Measurements from ENCODE around the gene AGBL5. TPM values are rescaled to one million over a fixed set of nuclear protein-coding genes. Genes with fewer than 3 reads are reported as not detected.

The AGBL5 gene
- total and polyA plus RNA-seq, 9 of the 15 experiments (the other 6 are each of a cell fraction or from before 2014, with no cell fraction given) = 3.3 to 52.7 (median 26.2) TPM

- TF ChIP-seq TCF3 (CRISPR knock-in tag; IDR thresholded peaks at IDR 0.05) (peak; percentile 82), ZNF124 (CRISPR knock-in tag; IDR thresholded peaks at IDR 0.05) (no peak), ZNF644 (tag; IDR thresholded peaks at IDR 0.05; ENCODE audit: low read depth) (no peak; the same call in 1 of the 2 replicates), GTF3C2 (IDR thresholded peaks at IDR 0.05; ENCODE audit: borderline replicate concordance, extremely low read depth, insufficient read length) (no peak), FOXK2 (conservative IDR thresholded peaks at IDR 0.05 in 1 of 2, IDR thresholded peaks at IDR 0.05 in 1 of 2; ENCODE audit: low read depth in 2 of 2) (peak; percentile 73 to 76), ZNF609 (CRISPR knock-in tag; IDR thresholded peaks at IDR 0.05; ENCODE audit: borderline replicate concordance) (no peak), BRF2 (IDR thresholded peaks at IDR 0.05; ENCODE audit: borderline replicate concordance, insufficient read depth, insufficient read length) (no peak), HSF4 (CRISPR knock-in tag; IDR thresholded peaks at IDR 0.05; ENCODE audit: borderline replicate concordance) (no peak), BRD9 (IDR thresholded peaks at IDR 0.05; ENCODE audit: low read depth, partially characterized antibody) (no peak), ELF2 (CRISPR knock-in tag; IDR thresholded peaks at IDR 0.05) (no peak), ZNF347 (CRISPR knock-in tag; IDR thresholded peaks at IDR 0.05; ENCODE audit: low read depth) (no peak), PATZ1 (CRISPR knock-in tag; IDR thresholded peaks at IDR 0.05; ENCODE audit: borderline replicate concordance) (0 out of 2 replicates have a peak, but pooled peaks have one; percentile 70), ZNF707 (CRISPR knock-in tag; conservative IDR thresholded peaks at IDR 0.05) (0 out of 2 replicates have a peak, but pooled peaks have one; percentile 30), ETV1 (tag; conservative IDR thresholded peaks at IDR 0.05; ENCODE audit: low read depth) (peak; percentile 53), BCOR (IDR thresholded peaks at IDR 0.05) (peak; percentile 84)
Measured at GRCh38 chr2:27006602-27007415, 44.7 kb upstream of the AGBL5 start (continued).
